Measurements from ENCODE around the gene CIRBP.
A peak's percentile ranks its signal among the peaks of the same experiment; 100 is the strongest.
"Not testable (repeated sequence)": the region's sequence is repeated elsewhere in the genome, so short reads cannot be mapped to it uniquely, and the experiment has no call there.

The CIRBP gene

GRCh38 chr19:1315470-1316166 is 46.5 kb downstream of the CIRBP start:
- DNase-seq, result peak; percentile 58

GRCh38 chr19:1316466-1316865 is 47.3 kb downstream of the CIRBP start:
- DNase-seq, result no peak

- DNase-seq, result no peak
Measured at GRCh38 chr19:1317274-1318003, 48.3 kb downstream of the CIRBP start.

GRCh38 chr19:1318678-1319471 is 49.7 kb downstream of the CIRBP start:
- DNase-seq, result no peak

GRCh38 chr19:1320282-1320650 is 51.1 kb downstream of the CIRBP start:
- DNase-seq, result not testable (repeated sequence)

GRCh38 chr19:1321539-1321938 is 52.4 kb downstream of the CIRBP start:
- DNase-seq, result no peak

- DNase-seq, result no peak
Measured at GRCh38 chr19:1322198-1322981, 53.3 kb downstream of the CIRBP start.

- DNase-seq, result no peak
Measured at GRCh38 chr19:1324249-1324805, 55.2 kb downstream of the CIRBP start.
